HepG2 (cell line): ENCODE measurements around the gene C2. TPM values are rescaled to one million over a fixed set of nuclear protein-coding genes. Genes with fewer than 3 reads are reported as not detected.
A peak's percentile ranks its signal among the peaks of the same experiment; 100 is the strongest.

Source experiments
- DR1 ChIP-seq: sonication (generic); formaldehyde crosslinking; IDR thresholded peaks from 2 replicates; pipeline ENCODE4 v1.8.0; 2021; ENCODE audit warnings: mild to moderate bottlenecking, missing genetic modification reagents, inconsistent platforms
- ESRRA ChIP-seq: sonication (generic); formaldehyde crosslinking; IDR thresholded peaks from 2 replicates; pipeline ENCODE4 v1.5.1; 2020; ENCODE audit warnings: mild to moderate bottlenecking, low read depth, missing genetic modification reagents
- NR1H2 ChIP-seq: sonication (generic); formaldehyde crosslinking; IDR thresholded peaks from 2 replicates; pipeline ENCODE4 v1.8.1; 2022; ENCODE audit warnings: low read depth, missing genetic modification reagents, borderline replicate concordance
- SIN3A ChIP-seq: IDR thresholded peaks from 2 replicates; pipeline ENCODE4 v1.6.1; 2011; ENCODE audit warnings: low read depth, mild to moderate bottlenecking, control low read depth, low read length, borderline replicate concordance
- ZBTB40 ChIP-seq, 2 experiments: fragments of 450-650 bp in 1 of 2; sonication (generic) in 1 of 2; formaldehyde crosslinking in 1 of 2; IDR thresholded peaks; 2 replicates each; pipeline versions ENCODE4 v1.6.1 to v1.8.0; 2016 to 2022; ENCODE audit warnings: antibody characterized with exemption in 1 of 2, mild to moderate bottlenecking in 1 of 2, missing genetic modification reagents in 1 of 2
- polyA plus RNA-seq, 8 experiments: library from polyadenylated mRNA; depleted of rRNA in 3 of 8; stranded (reverse) in 7 of 8; unstranded in 1 of 8; fragments of >200 nt; fragmentation: Illumina TruSeq in 4 of 8; extraction: Trizol in 4 of 8; gene quantifications; 2 replicates each; pipeline versions ENCODE4 v1.2.1 to v1.2.3, GENCODE V29; 2011 to 2016; ENCODE audit warnings: low read depth in 4 of 8, missing spikeins in 1 of 8, mixed read lengths in 1 of 8; ENCODE audit not compliant: insufficient read depth in 1 of 8
- total RNA-seq, 5 experiments: library from RNA; depleted of rRNA; stranded (reverse); fragments of >200 nt; fragmentation: Illumina TruSeq; extraction: Trizol; gene quantifications; 2 replicates each; pipeline ENCODE4 v1.2.3, GENCODE V29; 2016; ENCODE audit warnings: low read depth in 1 of 5
- TF ChIP-seq, protein P1 (sequence below): sonication (generic); formaldehyde crosslinking; IDR thresholded peaks from 2 replicates; pipeline ENCODE4 v1.5.1; 2020; ENCODE audit warnings: mild to moderate bottlenecking, missing genetic modification reagents, moderate library complexity
- TF ChIP-seq, protein P2 (sequence below): sonication (generic); formaldehyde crosslinking; IDR thresholded peaks from 2 replicates; pipeline ENCODE4 v1.4.0; 2020; ENCODE audit warnings: missing genetic modification reagents
- TF ChIP-seq, protein P3 (sequence below): sonication (generic); formaldehyde crosslinking; IDR thresholded peaks from 2 replicates; pipeline ENCODE4 v1.4.0; 2020; ENCODE audit warnings: missing genetic modification reagents, borderline replicate concordance

The C2 gene
- total and polyA plus RNA-seq, 2 of the 13 experiments (the other 11 are each of a cell fraction or from before 2014, with no cell fraction given): 165 to 307 TPM

GRCh38 chr6:31901953-31902643, 25.4 kb upstream of the C2 start, which contains the start of gene ZBTB12 (continued):
- TF ChIP-seq, protein P1, sequence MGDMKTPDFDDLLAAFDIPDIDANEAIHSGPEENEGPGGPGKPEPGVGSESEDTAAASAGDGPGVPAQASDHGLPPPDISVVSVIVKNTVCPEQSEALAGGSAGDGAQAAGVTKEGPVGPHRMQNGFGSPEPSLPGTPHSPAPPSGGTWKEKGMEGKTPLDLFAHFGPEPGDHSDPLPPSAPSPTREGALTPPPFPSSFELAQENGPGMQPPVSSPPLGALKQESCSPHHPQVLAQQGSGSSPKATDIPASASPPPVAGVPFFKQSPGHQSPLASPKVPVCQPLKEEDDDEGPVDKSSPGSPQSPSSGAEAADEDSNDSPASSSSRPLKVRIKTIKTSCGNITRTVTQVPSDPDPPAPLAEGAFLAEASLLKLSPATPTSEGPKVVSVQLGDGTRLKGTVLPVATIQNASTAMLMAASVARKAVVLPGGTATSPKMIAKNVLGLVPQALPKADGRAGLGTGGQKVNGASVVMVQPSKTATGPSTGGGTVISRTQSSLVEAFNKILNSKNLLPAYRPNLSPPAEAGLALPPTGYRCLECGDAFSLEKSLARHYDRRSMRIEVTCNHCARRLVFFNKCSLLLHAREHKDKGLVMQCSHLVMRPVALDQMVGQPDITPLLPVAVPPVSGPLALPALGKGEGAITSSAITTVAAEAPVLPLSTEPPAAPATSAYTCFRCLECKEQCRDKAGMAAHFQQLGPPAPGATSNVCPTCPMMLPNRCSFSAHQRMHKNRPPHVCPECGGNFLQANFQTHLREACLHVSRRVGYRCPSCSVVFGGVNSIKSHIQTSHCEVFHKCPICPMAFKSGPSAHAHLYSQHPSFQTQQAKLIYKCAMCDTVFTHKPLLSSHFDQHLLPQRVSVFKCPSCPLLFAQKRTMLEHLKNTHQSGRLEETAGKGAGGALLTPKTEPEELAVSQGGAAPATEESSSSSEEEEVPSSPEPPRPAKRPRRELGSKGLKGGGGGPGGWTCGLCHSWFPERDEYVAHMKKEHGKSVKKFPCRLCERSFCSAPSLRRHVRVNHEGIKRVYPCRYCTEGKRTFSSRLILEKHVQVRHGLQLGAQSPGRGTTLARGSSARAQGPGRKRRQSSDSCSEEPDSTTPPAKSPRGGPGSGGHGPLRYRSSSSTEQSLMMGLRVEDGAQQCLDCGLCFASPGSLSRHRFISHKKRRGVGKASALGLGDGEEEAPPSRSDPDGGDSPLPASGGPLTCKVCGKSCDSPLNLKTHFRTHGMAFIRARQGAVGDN (CRISPR knock-in tag): peak; percentile 79
- TF ChIP-seq ESRRA (CRISPR knock-in tag) (no peak; the same call in 1 of the 2 replicates), NR1H2 (CRISPR knock-in tag) (no peak), DR1 (CRISPR knock-in tag) (no peak; the same call in 1 of the 2 replicates), SIN3A (0 out of 2 replicates have a peak, but pooled peaks have one; percentile 59), ZBTB40 (IDR thresholded peaks at IDR 0.05) (no peak), ZBTB40 (CRISPR knock-in tag; IDR thresholded peaks at IDR 0.05) (peak; percentile 60; the same call in 1 of the 2 replicates)
- TF ChIP-seq, protein P2, sequence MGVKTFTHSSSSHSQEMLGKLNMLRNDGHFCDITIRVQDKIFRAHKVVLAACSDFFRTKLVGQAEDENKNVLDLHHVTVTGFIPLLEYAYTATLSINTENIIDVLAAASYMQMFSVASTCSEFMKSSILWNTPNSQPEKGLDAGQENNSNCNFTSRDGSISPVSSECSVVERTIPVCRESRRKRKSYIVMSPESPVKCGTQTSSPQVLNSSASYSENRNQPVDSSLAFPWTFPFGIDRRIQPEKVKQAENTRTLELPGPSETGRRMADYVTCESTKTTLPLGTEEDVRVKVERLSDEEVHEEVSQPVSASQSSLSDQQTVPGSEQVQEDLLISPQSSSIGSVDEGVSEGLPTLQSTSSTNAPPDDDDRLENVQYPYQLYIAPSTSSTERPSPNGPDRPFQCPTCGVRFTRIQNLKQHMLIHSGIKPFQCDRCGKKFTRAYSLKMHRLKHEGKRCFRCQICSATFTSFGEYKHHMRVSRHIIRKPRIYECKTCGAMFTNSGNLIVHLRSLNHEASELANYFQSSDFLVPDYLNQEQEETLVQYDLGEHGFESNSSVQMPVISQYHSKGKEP (CRISPR knock-in tag): no peak
- TF ChIP-seq, protein P3, sequence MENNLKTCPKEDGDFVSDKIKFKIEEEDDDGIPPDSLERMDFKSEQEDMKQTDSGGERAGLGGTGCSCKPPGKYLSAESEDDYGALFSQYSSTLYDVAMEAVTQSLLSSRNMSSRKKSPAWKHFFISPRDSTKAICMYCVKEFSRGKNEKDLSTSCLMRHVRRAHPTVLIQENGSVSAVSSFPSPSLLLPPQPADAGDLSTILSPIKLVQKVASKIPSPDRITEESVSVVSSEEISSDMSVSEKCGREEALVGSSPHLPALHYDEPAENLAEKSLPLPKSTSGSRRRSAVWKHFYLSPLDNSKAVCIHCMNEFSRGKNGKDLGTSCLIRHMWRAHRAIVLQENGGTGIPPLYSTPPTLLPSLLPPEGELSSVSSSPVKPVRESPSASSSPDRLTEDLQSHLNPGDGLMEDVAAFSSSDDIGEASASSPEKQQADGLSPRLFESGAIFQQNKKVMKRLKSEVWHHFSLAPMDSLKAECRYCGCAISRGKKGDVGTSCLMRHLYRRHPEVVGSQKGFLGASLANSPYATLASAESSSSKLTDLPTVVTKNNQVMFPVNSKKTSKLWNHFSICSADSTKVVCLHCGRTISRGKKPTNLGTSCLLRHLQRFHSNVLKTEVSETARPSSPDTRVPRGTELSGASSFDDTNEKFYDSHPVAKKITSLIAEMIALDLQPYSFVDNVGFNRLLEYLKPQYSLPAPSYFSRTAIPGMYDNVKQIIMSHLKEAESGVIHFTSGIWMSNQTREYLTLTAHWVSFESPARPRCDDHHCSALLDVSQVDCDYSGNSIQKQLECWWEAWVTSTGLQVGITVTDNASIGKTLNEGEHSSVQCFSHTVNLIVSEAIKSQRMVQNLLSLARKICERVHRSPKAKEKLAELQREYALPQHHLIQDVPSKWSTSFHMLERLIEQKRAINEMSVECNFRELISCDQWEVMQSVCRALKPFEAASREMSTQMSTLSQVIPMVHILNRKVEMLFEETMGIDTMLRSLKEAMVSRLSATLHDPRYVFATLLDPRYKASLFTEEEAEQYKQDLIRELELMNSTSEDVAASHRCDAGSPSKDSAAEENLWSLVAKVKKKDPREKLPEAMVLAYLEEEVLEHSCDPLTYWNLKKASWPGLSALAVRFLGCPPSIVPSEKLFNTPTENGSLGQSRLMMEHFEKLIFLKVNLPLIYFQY (CRISPR knock-in tag): no peak
